K562 (cell line): Measurements from ENCODE around the gene TOMM40L. TPM values are rescaled to one million over a fixed set of nuclear protein-coding genes. Genes with fewer than 3 reads are reported as not detected.

Experiments
- ARNT ChIP-seq, 2 experiments: fragments of 450-650 bp; IDR thresholded peaks; 2 replicates each; pipeline ENCODE4 v1.6.1; 2016; ENCODE audit warnings: mild to moderate bottlenecking in 1 of 2
- BHLHE40 ChIP-seq: IDR thresholded peaks from 2 replicates; pipeline ENCODE4 v1.6.1; 2011; ENCODE audit warnings: low read length, improper control_type of control experiment
- CLOCK ChIP-seq: fragments of 250-450 bp; sonication (Bioruptor Pico); IDR thresholded peaks from 2 replicates; pipeline ENCODE4 v1.4.0; 2020; ENCODE audit warnings: mild to moderate bottlenecking, moderate library complexity, borderline replicate concordance
- CTCF ChIP-seq, 3 experiments: IDR thresholded peaks in 2 of 3; conservative IDR thresholded peaks in 1 of 3; 2 replicates each; pipeline ENCODE4 v1.5.1; 2011 to 2012; ENCODE audit warnings: low read length in 3 of 3, mild to moderate bottlenecking in 3 of 3, control low read depth in 2 of 3, improper control_type of control experiment in 1 of 3, inconsistent platforms in 1 of 3, low read depth in 1 of 3, mixed read lengths in 1 of 3, moderate library complexity in 1 of 3; ENCODE audit not compliant: insufficient read depth in 2 of 3
- E2F5 ChIP-seq: sonication (generic); formaldehyde crosslinking; IDR thresholded peaks from 2 replicates; pipeline ENCODE4 v1.8.0; 2022; ENCODE audit warnings: mild to moderate bottlenecking, missing genetic modification reagents
- GABPA ChIP-seq: fragments of 200-800 bp; sonication (Bioruptor generic); conservative IDR thresholded peaks from 2 replicates; pipeline ENCODE4 v1.6.1; 2016; ENCODE audit warnings: low read depth, missing genetic modification characterization, missing compliant biosample characterization
- GABPB2 ChIP-seq: fragments of 250-450 bp; sonication (Bioruptor Pico); conservative IDR thresholded peaks from 2 replicates; pipeline ENCODE4 v1.5.1; 2021; ENCODE audit warnings: mild to moderate bottlenecking
- MYC ChIP-seq, 2 experiments: fragments of 250-450 bp in 1 of 2; sonication (Bioruptor Pico) in 1 of 2; IDR thresholded peaks; 2 replicates each; pipeline versions ENCODE4 v1.5.1 to v1.6.1; 2012 to 2021; ENCODE audit warnings: low read depth in 2 of 2, borderline replicate concordance in 1 of 2, improper control_type of control experiment in 1 of 2, low read length in 1 of 2, mild to moderate bottlenecking in 1 of 2, moderate library complexity in 1 of 2
- POLR2A ChIP-seq: fragments of 450-650 bp; conservative IDR thresholded peaks from 2 replicates; pipeline ENCODE4 v1.6.1; 2016
- TBL1XR1 ChIP-seq, 2 experiments: IDR thresholded peaks; 2 replicates each; pipeline ENCODE4 v1.6.1; 2012; ENCODE audit warnings: improper control_type of control experiment in 2 of 2, low read length in 2 of 2, mild to moderate bottlenecking in 1 of 2
- ZBTB40 ChIP-seq, 2 experiments: fragments of 450-650 bp in 1 of 2; sonication (generic) in 1 of 2; formaldehyde crosslinking in 1 of 2; IDR thresholded peaks; 2 replicates each; pipeline versions ENCODE4 v1.7.1 to v1.9.0; 2016 to 2022; ENCODE audit warnings: inconsistent platforms in 1 of 2, mild to moderate bottlenecking in 1 of 2, missing genetic modification reagents in 1 of 2
- ZNF146 ChIP-seq: IDR thresholded peaks from one replicate; pipeline ENCODE4 v1.6.1; 2018; ENCODE audit warnings: missing compliant biosample characterization; ENCODE audit not compliant: unreplicated experiment
- polyA plus RNA-seq, 8 experiments: library from polyadenylated mRNA; depleted of rRNA in 4 of 8; stranded (reverse) in 5 of 8; unstranded in 3 of 8; fragments of >200 nt; fragmentation: Nextera tagmentation in 2 of 8; fragmentation: Illumina TruSeq in 1 of 8; extraction: Ambion mirVana in 2 of 8; extraction: Trizol in 1 of 8; gene quantifications; 2 replicates each; pipeline versions ENCODE4 v1.2.1 to v1.2.3, GENCODE V29; 2011 to 2014; ENCODE audit warnings: inconsistent platforms in 1 of 8, missing spikeins in 1 of 8
- total RNA-seq, 7 experiments: library from RNA; depleted of rRNA in 6 of 7; stranded (reverse); fragments of >200 nt in 6 of 7; fragmentation: Illumina TruSeq in 2 of 7; extraction: Trizol in 2 of 7; gene quantifications; 2 replicates each; pipeline versions ENCODE4 v1.2.1 to v1.2.3, GENCODE V29; 2011 to 2021; ENCODE audit warnings: low replicate concordance in 1 of 7

Gene TOMM40L
- total and polyA plus RNA-seq, 9 of the 15 experiments (the other 6 are each of a cell fraction or from before 2014, with no cell fraction given) = 9.6 to 33.6 (median 25.2) TPM

GRCh38 chr1:161177936-161178244, 48.0 kb upstream of the TOMM40L start (continued):
- TF ChIP-seq E2F5 (CRISPR knock-in tag) = no peak
- TF ChIP-seq TBL1XR1 (IDR thresholded peaks at IDR 0.05; ENCODE audit: low read length in 2 of 2) = no peak
- no peak for TF ChIP-seq CTCF (IDR thresholded peaks at IDR 0.05 in 2 of 3, conservative IDR thresholded peaks at IDR 0.05 in 1 of 3; ENCODE audit: insufficient read depth in 2 of 3, low read depth in 1 of 3, low read length in 3 of 3)
- TF ChIP-seq GABPB2 (CRISPR knock-in tag) = no peak
- 0 out of 2 replicates have a peak, but pooled peaks have one; percentile 27 for TF ChIP-seq GABPA (tag)
- 0 out of 2 replicates have a peak, but pooled peaks have one; percentile 21 for TF ChIP-seq ZBTB40 (IDR thresholded peaks at IDR 0.05)
- no peak for TF ChIP-seq ZBTB40 (CRISPR knock-in tag; IDR thresholded peaks at IDR 0.05)
- no peak for TF ChIP-seq MYC (IDR thresholded peaks at IDR 0.05; ENCODE audit: low read depth, low read length)
- no peak for TF ChIP-seq MYC (CRISPR knock-in tag; IDR thresholded peaks at IDR 0.05; ENCODE audit: borderline replicate concordance, low read depth)
- no peak for TF ChIP-seq CLOCK (CRISPR knock-in tag)
- TF ChIP-seq BHLHE40 = no peak
- TF ChIP-seq ZNF146 (CRISPR knock-in tag) = no peak
- TF ChIP-seq ARNT (IDR thresholded peaks at IDR 0.05) = 0 out of 4 replicates have a peak, but pooled peaks of 1 of the 2 experiments have one; percentile 42
- no peak for TF ChIP-seq POLR2A
